DOHH2 (cell line): Measurements from ENCODE around the gene FASN.

Source experiments
- H3F3A ChIP-seq: fragments of 200-600 bp; sonication (generic), shearing (Covaris generic); 2 replicates; pipeline ENCODE4 v1.6.0; 2016; ENCODE audit warnings: antibody characterized with exemption, mild to moderate bottlenecking; ENCODE audit not compliant: control insufficient read depth, insufficient read depth
- H3K27ac ChIP-seq: fragments of 200-600 bp; sonication (generic); 2 replicates; pipeline ENCODE4 v1.5.1; 2014; ENCODE audit warnings: low read depth, mild to moderate bottlenecking, low read length, moderate library complexity
- H3K27me3 ChIP-seq: fragments of 200-600 bp; sonication (generic); 2 replicates; pipeline ENCODE4 v1.6.1; 2014; ENCODE audit warnings: mild to moderate bottlenecking, low read length, mixed read lengths; ENCODE audit not compliant: control insufficient read depth
- H3K36me3 ChIP-seq: fragments of 200-600 bp; sonication (generic); 2 replicates; pipeline ENCODE4 v1.6.1; 2014; ENCODE audit warnings: mild to moderate bottlenecking, low read length, moderate library complexity, mixed read lengths; ENCODE audit not compliant: control insufficient read depth
- H3K4me1 ChIP-seq: fragments of 200-600 bp; sonication (generic); 2 replicates; pipeline ENCODE4 v1.6.1; 2014; ENCODE audit warnings: mild to moderate bottlenecking, low read length, mixed read lengths; ENCODE audit not compliant: control insufficient read depth
- H3K4me2 ChIP-seq: fragments of 200-600 bp; sonication (generic); 2 replicates; pipeline ENCODE4 v1.6.0; 2014; ENCODE audit warnings: mild to moderate bottlenecking, low read length, moderate library complexity
- H3K4me3 ChIP-seq: fragments of 200-600 bp; sonication (generic); 2 replicates; pipeline ENCODE4 v1.5.1; 2014; ENCODE audit warnings: mild to moderate bottlenecking, low read length, mixed read lengths
- H3K79me2 ChIP-seq: fragments of 200-600 bp; sonication (generic); 2 replicates; pipeline ENCODE4 v1.6.1; 2014; ENCODE audit warnings: mild to moderate bottlenecking, low read length, mixed read lengths; ENCODE audit not compliant: control insufficient read depth
- H3K9me2 ChIP-seq: fragments of 200-600 bp; sonication (generic); replicated peaks from 2 replicates; pipeline ENCODE4 v1.6.1; 2014; ENCODE audit warnings: mild to moderate bottlenecking, low read length, mixed read lengths; ENCODE audit not compliant: control insufficient read depth
- H3K9me3 ChIP-seq: fragments of 200-600 bp; sonication (generic); 2 replicates; pipeline ENCODE4 v1.6.1; 2014; ENCODE audit warnings: antibody characterized with exemption, low read length, mixed read lengths; ENCODE audit not compliant: control insufficient read depth, insufficient read depth
- H4K20me1 ChIP-seq: fragments of 200-600 bp; sonication (generic); 2 replicates; pipeline ENCODE4 v1.6.0; 2014; ENCODE audit warnings: low read depth, mild to moderate bottlenecking, antibody characterized with exemption, low read length, moderate library complexity; ENCODE audit not compliant: control insufficient read depth, insufficient read depth
- CTCF ChIP-seq: fragments of 200-600 bp; sonication (generic); IDR thresholded peaks from one replicate; pipeline ENCODE4 v1.5.1; 2014; ENCODE audit warnings: antibody characterized with exemption, mild to moderate bottlenecking, low read depth, low read length; ENCODE audit not compliant: poor library complexity, severe bottlenecking
- EZH2phosphoT487 ChIP-seq: fragments of 200-600 bp; sonication (generic); IDR thresholded peaks from 2 replicates; pipeline ENCODE4 v1.6.1; 2017; ENCODE audit warnings: borderline replicate concordance, mild to moderate bottlenecking, antibody characterized with exemption, low read length, moderate library complexity, mixed read lengths

The FASN gene

GRCh38 chr17:82046903-82047302 lies 51.1 kb downstream of the FASN start:
- TF ChIP-seq CTCF: no peak
- TF ChIP-seq EZH2phosphoT487: no peak
- Histone ChIP-seq H3K4me2 (no peak overlapping the region), H4K20me1 (no peaks in the 10 kb centered on the region), H3K4me3 (no peak overlapping the region), H3K9me2 (no peaks in the 10 kb centered on the region), H3K27me3 (no peaks in the 10 kb centered on the region), H3F3A (no peaks in the 10 kb centered on the region), H3K79me2 (peaks cover 3% of the 10 kb centered on the region; the same call in 1 of the 2 replicates), H3K4me1 (peaks cover 9% of the 10 kb centered on the region), H3K27ac (no peak overlapping the region), H3K36me3 (no peaks in the 10 kb centered on the region), H3K9me3 (no peaks in the 10 kb centered on the region)

- no peaks in the 10 kb centered on the region for H3K27me3 ChIP-seq
- H3K4me3 ChIP-seq: no peak overlapping the region
- H3K4me2 ChIP-seq: no peak overlapping the region
- no peak overlapping the region for H3K27ac ChIP-seq
- H3K36me3 ChIP-seq: no peaks in the 10 kb centered on the region
- no peaks in the 10 kb centered on the region for H3K9me3 ChIP-seq
- no peak for TF ChIP-seq EZH2phosphoT487
- no peak for TF ChIP-seq CTCF
- H3F3A ChIP-seq: no peaks in the 10 kb centered on the region
- peaks cover 8% of the 10 kb centered on the region for H3K4me1 ChIP-seq
- H3K9me2 ChIP-seq: no peaks in the 10 kb centered on the region
- no peaks in the 10 kb centered on the region for H4K20me1 ChIP-seq
- H3K79me2 ChIP-seq: peaks cover 1% of the 10 kb centered on the region; the same call in 1 of the 2 replicates
Observed at GRCh38 chr17:82045936-82046484, 52.0 kb downstream of the FASN start.

- H3K9me2 ChIP-seq: no peaks in the 10 kb centered on the region
- H3K4me3 ChIP-seq: no peak overlapping the region
- no peak overlapping the region for H3K4me2 ChIP-seq
- no peak overlapping the region for H3K27ac ChIP-seq
- H3K27me3 ChIP-seq: no peaks in the 10 kb centered on the region
- H3K79me2 ChIP-seq: no peaks in the 10 kb centered on the region
- no peaks in the 10 kb centered on the region for H3F3A ChIP-seq
- H3K36me3 ChIP-seq: no peaks in the 10 kb centered on the region
- no peaks in the 10 kb centered on the region for H3K9me3 ChIP-seq
- peaks cover 7% of the 10 kb centered on the region; the same call in 1 of the 2 replicates for H3K4me1 ChIP-seq
- H4K20me1 ChIP-seq: no peaks in the 10 kb centered on the region
- TF ChIP-seq EZH2phosphoT487 (no peak), CTCF (no peak)
Observed at GRCh38 chr17:82043507-82043906, 54.5 kb downstream of the FASN start.
